Neuronal stem cell (in vitro differentiated cells): Measurements from ENCODE around the gene PKIB.

Experiments
- DNase-seq: peaks from one replicate; pipeline ENCODE4 v3.0.0-alpha.2; 2013; ENCODE audit warnings: low spot score
- H2AFZ ChIP-seq: one replicate; pipeline ENCODE4 v1.6.1; 2013; ENCODE audit warnings: mild to moderate bottlenecking, low read length, inconsistent platforms
- H2AK5ac ChIP-seq: 2 replicates; pipeline ENCODE4 v1.6.1; 2013; ENCODE audit warnings: low read depth, mild to moderate bottlenecking, inconsistent platforms, low read length, moderate library complexity, mixed read lengths
- H2BK120ac ChIP-seq: 2 replicates; pipeline ENCODE4 v1.6.1; 2013; ENCODE audit warnings: low read depth, mild to moderate bottlenecking, inconsistent platforms, low read length, moderate library complexity, mixed read lengths
- H2BK12ac ChIP-seq: one replicate; pipeline ENCODE4 v1.6.1; 2013; ENCODE audit warnings: low read length, inconsistent platforms
- H2BK15ac ChIP-seq: 2 replicates; pipeline ENCODE4 v1.6.1; 2013; ENCODE audit warnings: mild to moderate bottlenecking, low read length, inconsistent platforms, mixed read lengths
- H2BK5ac ChIP-seq: one replicate; pipeline ENCODE4 v1.6.1; 2013; ENCODE audit warnings: inconsistent platforms, mild to moderate bottlenecking, low read length, moderate library complexity
- H3K14ac ChIP-seq: one replicate; pipeline ENCODE4 v1.6.1; 2013; ENCODE audit warnings: low read length, inconsistent platforms
- H3K18ac ChIP-seq: 2 replicates; pipeline ENCODE4 v1.6.1; 2013; ENCODE audit warnings: low read length, inconsistent platforms
- H3K23ac ChIP-seq: 2 replicates; pipeline ENCODE4 v1.6.1; 2013; ENCODE audit warnings: low read depth, mild to moderate bottlenecking, mixed read lengths, low read length, inconsistent platforms; ENCODE audit not compliant: poor library complexity
- H3K27ac ChIP-seq: replicated peaks from 3 replicates; pipeline ENCODE4 v1.5.1; 2013; ENCODE audit warnings: low read length, inconsistent platforms
- H3K27me3 ChIP-seq, 3 experiments: 2 replicates each; pipeline ENCODE4 v1.6.1; 2013; ENCODE audit warnings: low read length in 3 of 3, mild to moderate bottlenecking in 2 of 3, inconsistent platforms in 1 of 3, low read depth in 1 of 3, mixed read lengths in 1 of 3, moderate library complexity in 1 of 3; ENCODE audit not compliant: control insufficient read depth in 3 of 3, insufficient read depth in 3 of 3
- H3K36me3 ChIP-seq, 2 donors: replicated peaks in 1 of 2; 2 replicates each; pipeline ENCODE4 v1.6.1; 2013; ENCODE audit warnings: low read length in 2 of 2; ENCODE audit not compliant: control insufficient read depth in 2 of 2, insufficient read depth in 2 of 2
- H3K4ac ChIP-seq: 2 replicates; pipeline ENCODE4 v1.6.1; 2013; ENCODE audit warnings: inconsistent platforms, mild to moderate bottlenecking, low read length, moderate library complexity
- H3K4me1 ChIP-seq, 2 donors: 1 replicate in 1 of 2; 2 replicates in 1 of 2; pipeline ENCODE4 v1.6.1; 2013; ENCODE audit warnings: low read length in 2 of 2, low read depth in 1 of 2; ENCODE audit not compliant: control insufficient read depth in 2 of 2, insufficient read depth in 1 of 2
- H3K4me2 ChIP-seq: one replicate; pipeline ENCODE4 v1.6.1; 2013; ENCODE audit warnings: mild to moderate bottlenecking, low read length, inconsistent platforms; ENCODE audit not compliant: insufficient read depth, poor library complexity, severe bottlenecking
- H3K4me3 ChIP-seq, 2 donors: 2 replicates each; pipeline ENCODE4 v1.5.1; 2013; ENCODE audit warnings: low read length in 2 of 2, mild to moderate bottlenecking in 2 of 2, inconsistent platforms in 1 of 2, moderate library complexity in 1 of 2
- H3K79me1 ChIP-seq: one replicate; pipeline ENCODE4 v1.6.1; 2013; ENCODE audit warnings: low read depth, mild to moderate bottlenecking, inconsistent platforms, low read length, moderate library complexity
- H3K9ac ChIP-seq: one replicate; pipeline ENCODE4 v1.6.1; 2013; ENCODE audit warnings: mild to moderate bottlenecking, low read depth, low read length, inconsistent platforms; ENCODE audit not compliant: poor library complexity
- H3K9me3 ChIP-seq, 2 donors: replicated peaks in 1 of 2; 2 replicates each; pipeline versions ENCODE3 to v1.6.1; 2013; ENCODE audit warnings: low read length in 2 of 2, mild to moderate bottlenecking in 2 of 2, inconsistent platforms in 1 of 2, low read depth in 1 of 2, mixed read lengths in 1 of 2, moderate library complexity in 1 of 2; ENCODE audit not compliant: control insufficient read depth in 2 of 2, insufficient read depth in 1 of 2
- H4K8ac ChIP-seq: one replicate; pipeline ENCODE4 v1.6.1; 2013; ENCODE audit warnings: low read depth, mild to moderate bottlenecking, inconsistent platforms, low read length, moderate library complexity
- H4K91ac ChIP-seq: one replicate; pipeline ENCODE4 v1.6.1; 2013; ENCODE audit warnings: low read length, low read depth, mild to moderate bottlenecking, inconsistent platforms; ENCODE audit not compliant: poor library complexity
- WGBS, 2 donors: extraction: QIAGEN DNeasy Blood & Tissue Kit; methylation state at CpG; one replicate each; pipeline ENCODE4 v1.1.7; 2013; ENCODE audit warnings: missing lambda C conversion rate in 2 of 2, mixed read lengths in 1 of 2; ENCODE audit not compliant: insufficient read length in 2 of 2, insufficient replicate concordance in 1 of 2; ENCODE audit errors: extremely low coverage in 2 of 2; 5-methylcytosine and 5-hydroxymethylcytosine counted together

Gene PKIB

DNA sequence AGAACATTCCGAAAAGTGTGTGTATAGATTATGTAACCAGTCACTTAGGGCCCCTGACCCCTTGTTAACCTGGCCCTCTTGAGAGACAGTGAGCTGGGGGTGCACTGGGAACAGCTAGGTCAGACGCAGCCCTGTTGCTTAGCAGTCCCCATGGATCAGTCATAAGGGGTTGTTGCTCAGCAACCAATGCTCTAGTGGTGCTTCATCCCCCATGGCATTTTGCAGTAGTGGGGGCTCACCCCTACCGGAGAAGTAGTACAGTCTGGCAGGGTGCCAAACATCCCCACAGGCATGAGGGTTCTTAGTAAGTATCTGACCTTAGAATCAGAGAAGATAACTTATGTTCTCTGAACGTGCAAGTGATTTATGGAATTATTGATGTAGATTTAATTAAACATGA is 12.3 kb downstream of the PKIB start:
- Histone ChIP-seq H3K79me1 (no peaks in the 10 kb centered on the region), H3K9me3 (no peaks in the 10 kb centered on the region), H2BK12ac (no peak overlapping the region), H2AFZ (no peak overlapping the region), H3K27me3 (no peaks in the 10 kb centered on the region), H2BK5ac (no peak overlapping the region), H3K14ac (no peak overlapping the region), H3K27ac (no peak overlapping the region), H3K4me1 (peaks cover 3 to 9% of the 10 kb centered on the region in 2 donors), H3K4me3 (no peak overlapping the region), H2BK15ac (no peak overlapping the region), H2BK120ac (no peak overlapping the region), H2AK5ac (no peak overlapping the region), H4K8ac (no peak overlapping the region), H3K9ac (peak overlapping the region; percentile 63), H3K4me2 (no peak overlapping the region), H4K91ac (no peak overlapping the region), H3K36me3 (no peaks in the 10 kb centered on the region), H3K23ac (no peak overlapping the region), H3K4ac (no peak overlapping the region), H3K18ac (peak overlapping the region; percentile 5)
- no peak for DNase-seq
- no CpG with 5 or more reads among the region's 4 CpGs for WGBS, 2 donors

DNA sequence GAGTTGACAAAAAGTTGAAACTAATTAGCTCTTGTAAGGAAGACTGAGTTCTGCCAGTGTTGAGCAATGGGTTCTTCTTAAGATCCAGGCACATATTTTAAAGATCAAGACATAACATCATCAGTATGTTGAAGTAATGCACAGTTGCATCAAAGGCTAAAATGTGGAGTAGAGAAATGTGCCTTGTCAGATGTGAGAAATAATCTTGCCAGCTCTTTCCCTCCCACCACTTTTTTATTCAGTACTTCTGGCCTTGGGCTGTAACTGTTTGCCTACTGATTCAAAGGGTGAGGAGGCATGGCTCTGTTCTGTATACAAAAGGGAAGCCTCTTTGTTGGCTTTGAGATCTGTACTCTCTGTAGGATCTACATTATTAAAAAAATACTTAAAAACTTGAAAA is 13.1 kb downstream of the PKIB start:
- Histone ChIP-seq H4K91ac (no peak overlapping the region), H4K8ac (no peak overlapping the region), H2BK5ac (no peak overlapping the region), H3K9me3 (no peaks in the 10 kb centered on the region), H3K23ac (no peak overlapping the region), H2BK12ac (no peak overlapping the region), H3K18ac (no peak overlapping the region), H3K9ac (no peak overlapping the region), H3K36me3 (no peaks in the 10 kb centered on the region), H3K79me1 (no peaks in the 10 kb centered on the region), H3K4me1 (peaks cover 3 to 9% of the 10 kb centered on the region in 2 donors), H3K4ac (no peak overlapping the region), H3K4me2 (no peak overlapping the region), H2BK120ac (no peak overlapping the region), H3K27ac (no peak overlapping the region), H2AK5ac (no peak overlapping the region), H2AFZ (no peak overlapping the region), H3K4me3 (no peak overlapping the region), H3K27me3 (no peaks in the 10 kb centered on the region), H3K14ac (no peak overlapping the region), H2BK15ac (no peak overlapping the region)
- DNase-seq = no peak

DNA sequence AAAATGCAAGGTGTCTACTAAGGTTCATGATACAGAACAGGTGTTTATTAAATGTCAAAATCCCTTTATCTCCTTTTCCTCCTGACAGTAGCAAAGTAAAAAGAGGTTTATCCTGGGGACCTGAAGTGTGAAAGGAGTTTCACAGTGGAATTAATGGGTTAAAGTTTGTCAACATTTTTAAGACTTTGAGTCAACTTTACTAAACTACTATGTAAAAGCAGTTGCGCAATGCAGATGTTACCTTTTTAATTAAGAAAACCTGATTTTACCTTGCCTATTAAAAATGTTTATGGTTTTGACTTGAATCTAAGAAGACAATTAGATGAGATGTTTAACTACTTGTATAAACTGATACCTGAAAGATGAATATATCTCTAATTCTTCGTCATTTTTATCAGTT is 14.6 kb downstream of the PKIB start:
- Histone ChIP-seq H3K27ac (no peak overlapping the region), H3K9ac (no peak overlapping the region), H3K4me2 (no peak overlapping the region), H3K4ac (no peak overlapping the region), H4K8ac (no peak overlapping the region), H3K9me3 (no peaks in the 10 kb centered on the region), H2AK5ac (no peak overlapping the region), H3K23ac (no peak overlapping the region), H3K79me1 (no peaks in the 10 kb centered on the region), H3K14ac (no peak overlapping the region), H3K4me1 (peaks cover 3 to 9% of the 10 kb centered on the region in 2 donors), H2BK5ac (no peak overlapping the region), H2BK15ac (no peak overlapping the region), H2BK12ac (no peak overlapping the region), H3K18ac (no peak overlapping the region), H3K4me3 (no peak overlapping the region), H2AFZ (no peak overlapping the region), H4K91ac (no peak overlapping the region), H2BK120ac (no peak overlapping the region), H3K36me3 (no peaks in the 10 kb centered on the region), H3K27me3 (no peaks in the 10 kb centered on the region)
- WGBS, 2 donors = no CpG with 5 or more reads among the region's 2 CpGs
- DNase-seq = no peak

DNA sequence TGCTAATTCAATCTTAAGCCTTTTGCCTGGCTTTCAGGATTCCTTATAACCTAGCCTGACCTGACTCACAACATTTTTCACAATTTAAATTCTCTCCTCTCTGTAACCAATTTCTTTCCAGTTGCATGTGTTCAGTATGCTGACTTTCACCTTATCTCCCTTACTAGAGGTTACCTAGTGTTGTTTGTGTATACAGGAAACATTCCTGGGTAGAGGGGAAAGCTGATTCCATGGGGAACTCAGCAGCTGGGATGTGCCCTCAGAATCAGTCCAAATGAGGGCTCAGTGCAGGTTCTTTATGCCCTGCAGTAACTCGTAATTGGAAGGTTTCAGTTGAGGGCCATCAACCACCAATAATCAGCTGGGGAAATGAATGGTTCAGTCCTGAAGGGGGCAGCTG is 18.5 kb downstream of the PKIB start:
- H4K91ac ChIP-seq = no peak overlapping the region
- no peak overlapping the region for H2BK120ac ChIP-seq
- DNase-seq = no peak
- H3K27me3 ChIP-seq = no peaks in the 10 kb centered on the region
- H2BK15ac ChIP-seq = no peak overlapping the region
- H3K4me1 ChIP-seq = no peaks in the 10 kb centered on the region
- H3K9me3 ChIP-seq = no peaks in the 10 kb centered on the region
- no peak overlapping the region for H2AFZ ChIP-seq
- H3K4ac ChIP-seq = no peak overlapping the region
- H3K18ac ChIP-seq = no peak overlapping the region
- H3K4me2 ChIP-seq = no peak overlapping the region
- no peak overlapping the region for H3K14ac ChIP-seq
- no peaks in the 10 kb centered on the region for H3K79me1 ChIP-seq
- H2BK12ac ChIP-seq = no peak overlapping the region
- WGBS, 2 donors = no CpG with 5 or more reads among the region's 1 CpG
- H4K8ac ChIP-seq = no peak overlapping the region
- no peak overlapping the region for H2AK5ac ChIP-seq
- H3K9ac ChIP-seq = no peak overlapping the region
- no peak overlapping the region for H3K4me3 ChIP-seq
- H3K36me3 ChIP-seq = no peaks in the 10 kb centered on the region
- no peak overlapping the region for H2BK5ac ChIP-seq
- no peak overlapping the region for H3K23ac ChIP-seq
- no peak overlapping the region for H3K27ac ChIP-seq
